Measurements from ENCODE around the gene SCN8A. TPM values are rescaled to one million over a fixed set of nuclear protein-coding genes. Genes with fewer than 3 reads are reported as not detected.
"Not testable (repeated sequence)": the region's sequence is repeated elsewhere in the genome, so short reads cannot be mapped to it uniquely, and the experiment has no call there.

SCN8A gene
- polyA plus RNA-seq, 1 experiment, result 9.6 TPM

- H3K27ac ChIP-seq (ENCODE audit: low read depth, low read length), result no peak overlapping the region
Observed at GRCh38 chr12:51797301-51797700, 206.3 kb downstream of the SCN8A start.

GRCh38 chr12:51798051-51798450 is 207.0 kb downstream of the SCN8A start:
- H3K4me3 ChIP-seq (ENCODE audit: low read depth, low read length); DNase-seq (ENCODE audit: low read depth, low spot score); H3K27ac ChIP-seq (ENCODE audit: low read depth, low read length); H3K27me3 ChIP-seq (ENCODE audit: control insufficient read depth, insufficient read depth, low read length); POLR2A ChIA-PET; CTCF ChIA-PET; H3K9me3 ChIP-seq (ENCODE audit: control insufficient read depth, insufficient read depth, low read length): not testable (repeated sequence)

More at GRCh38 chr12:51797301-51797700, 206.3 kb downstream of the SCN8A start:
- no peak for DNase-seq (ENCODE audit: low read depth, low spot score)
- no peak overlapping the region for H3K4me3 ChIP-seq (ENCODE audit: low read depth, low read length)
- no peaks in the 10 kb centered on the region for H3K9me3 ChIP-seq (ENCODE audit: control insufficient read depth, insufficient read depth, low read length)
- CTCF ChIA-PET, result no interaction called here
- TF ChIP-seq CTCF (IDR thresholded peaks at IDR 0.05; ENCODE audit: low read depth, low read length), result no peak
- H3K27me3 ChIP-seq (ENCODE audit: control insufficient read depth, insufficient read depth, low read length), result no peaks in the 10 kb centered on the region
- POLR2A ChIA-PET, result no interaction called here

- DNase-seq (ENCODE audit: low read depth, low spot score), result no peak
- Histone ChIP-seq H3K9me3 (ENCODE audit: control insufficient read depth, insufficient read depth, low read length) (no peaks in the 10 kb centered on the region), H3K27ac (ENCODE audit: low read depth, low read length) (no peak overlapping the region), H3K27me3 (ENCODE audit: control insufficient read depth, insufficient read depth, low read length) (no peaks in the 10 kb centered on the region), H3K4me3 (ENCODE audit: low read depth, low read length) (no peak overlapping the region)
- no peak for TF ChIP-seq CTCF (IDR thresholded peaks at IDR 0.05; ENCODE audit: low read depth, low read length)
- ChIA-PET CTCF (no interaction called here), POLR2A (no interaction called here)
Observed at GRCh38 chr12:51798501-51798900, 207.5 kb downstream of the SCN8A start.

- H3K9me3 ChIP-seq (ENCODE audit: control insufficient read depth, insufficient read depth, low read length), result no peaks in the 10 kb centered on the region
- no peak overlapping the region for H3K4me3 ChIP-seq (ENCODE audit: low read depth, low read length)
- H3K27me3 ChIP-seq (ENCODE audit: control insufficient read depth, insufficient read depth, low read length), result no peaks in the 10 kb centered on the region
- ChIA-PET POLR2A (interaction anchor here (0.6 kb wide), 1 partner anchor 8 kb away, joined by 12 read pairs; no protein-coding TSS in a partner anchor), CTCF (no interaction called here)
- no peak for TF ChIP-seq CTCF (IDR thresholded peaks at IDR 0.05; ENCODE audit: low read depth, low read length)
- DNase-seq (ENCODE audit: low read depth, low spot score), result no peak
- no peak overlapping the region for H3K27ac ChIP-seq (ENCODE audit: low read depth, low read length)
Observed at GRCh38 chr12:51801027-51801426, 210.0 kb downstream of the SCN8A start.

- no peak for TF ChIP-seq CTCF (IDR thresholded peaks at IDR 0.05; ENCODE audit: low read depth, low read length)
- Histone ChIP-seq H3K9me3 (ENCODE audit: control insufficient read depth, insufficient read depth, low read length) (no peaks in the 10 kb centered on the region), H3K27ac (ENCODE audit: low read depth, low read length) (no peak overlapping the region), H3K4me3 (ENCODE audit: low read depth, low read length) (no peak overlapping the region), H3K27me3 (ENCODE audit: control insufficient read depth, insufficient read depth, low read length) (no peaks in the 10 kb centered on the region)
- ChIA-PET POLR2A (no interaction called here), CTCF (no interaction called here)
- DNase-seq (ENCODE audit: low read depth, low spot score), result no peak
Observed at GRCh38 chr12:51806896-51807295, 215.9 kb downstream of the SCN8A start.

GRCh38 chr12:51809193-51809592 is 218.2 kb downstream of the SCN8A start:
- TF ChIP-seq CTCF (IDR thresholded peaks at IDR 0.05; ENCODE audit: low read depth, low read length), result no peak
- Histone ChIP-seq H3K27ac (ENCODE audit: low read depth, low read length) (no peak overlapping the region), H3K27me3 (ENCODE audit: control insufficient read depth, insufficient read depth, low read length) (no peaks in the 10 kb centered on the region), H3K9me3 (ENCODE audit: control insufficient read depth, insufficient read depth, low read length) (no peaks in the 10 kb centered on the region; the same call in 1 of the 2 replicates), H3K4me3 (ENCODE audit: low read depth, low read length) (no peak overlapping the region)
- CTCF ChIA-PET, result no interaction called here
- POLR2A ChIA-PET, result no interaction called here
- DNase-seq (ENCODE audit: low read depth, low spot score), result no peak
